Measurements from ENCODE around the gene MGAT1. TPM values are rescaled to one million over a fixed set of nuclear protein-coding genes. Genes with fewer than 3 reads are reported as not detected.

The MGAT1 gene
- total and polyA plus RNA-seq, 2 experiments from 2014 or later, result 65.6 to 67.6 TPM

GRCh38 chr5:180798193-180798592 is 4.4 kb downstream of the MGAT1 start:
- DNase-seq (ENCODE audit: low read depth in 1 of 2, low spot score in 1 of 2), result no peak
- Histone ChIP-seq H3K4me3 (no peak overlapping the region), H3K27ac (no peak overlapping the region), H3K9me3 (ENCODE audit: low read depth) (no peaks in the 10 kb centered on the region), H3K27me3 (no peaks in the 10 kb centered on the region), H3K36me3 (no peaks in the 10 kb centered on the region), H3K4me1 (ENCODE audit: low read depth) (peaks cover 16% of the 10 kb centered on the region)
- TF ChIP-seq CTCF (IDR thresholded peaks at IDR 0.05; ENCODE audit: low read depth, low read length), result no peak

- peaks cover 13% of the 10 kb centered on the region for H3K4me1 ChIP-seq (ENCODE audit: low read depth)
- H3K27me3 ChIP-seq, result no peaks in the 10 kb centered on the region
- H3K36me3 ChIP-seq, result peaks cover under 1% of the 10 kb centered on the region
- H3K9me3 ChIP-seq (ENCODE audit: low read depth), result no peaks in the 10 kb centered on the region
- DNase-seq (ENCODE audit: low read depth in 1 of 2, low spot score in 1 of 2), result no peak
- H3K27ac ChIP-seq, result no peak overlapping the region
- TF ChIP-seq CTCF (IDR thresholded peaks at IDR 0.05; ENCODE audit: low read depth, low read length), result no peak
- no peak overlapping the region for H3K4me3 ChIP-seq
Measured at GRCh38 chr5:180797256-180798192, 5.1 kb downstream of the MGAT1 start.

- H3K9me3 ChIP-seq (ENCODE audit: low read depth), result no peaks in the 10 kb centered on the region
- H3K27me3 ChIP-seq, result no peaks in the 10 kb centered on the region
- H3K4me3 ChIP-seq, result no peak overlapping the region
- peaks cover 7% of the 10 kb centered on the region for H3K4me1 ChIP-seq (ENCODE audit: low read depth)
- no peak for DNase-seq (ENCODE audit: low read depth in 1 of 2, low spot score in 1 of 2)
- TF ChIP-seq CTCF (IDR thresholded peaks at IDR 0.05; ENCODE audit: low read depth, low read length), result no peak
- H3K36me3 ChIP-seq, result peaks cover 8% of the 10 kb centered on the region
- no peak overlapping the region for H3K27ac ChIP-seq
Measured at GRCh38 chr5:180795771-180796313, 6.8 kb downstream of the MGAT1 start.

- DNase-seq (ENCODE audit: low read depth in 1 of 2, low spot score in 1 of 2), result no peak
- no peak overlapping the region for H3K27ac ChIP-seq
- no peak overlapping the region for H3K4me3 ChIP-seq
- no peaks in the 10 kb centered on the region for H3K9me3 ChIP-seq (ENCODE audit: low read depth)
- H3K4me1 ChIP-seq (ENCODE audit: low read depth), result no peaks in the 10 kb centered on the region
- H3K27me3 ChIP-seq, result no peaks in the 10 kb centered on the region
- H3K36me3 ChIP-seq, result peaks cover 12% of the 10 kb centered on the region
- TF ChIP-seq CTCF (IDR thresholded peaks at IDR 0.05; ENCODE audit: low read depth, low read length), result no peak
Measured at GRCh38 chr5:180792965-180793287, 9.7 kb downstream of the MGAT1 start.

GRCh38 chr5:180792287-180792964 is 10.2 kb downstream of the MGAT1 start:
- DNase-seq (ENCODE audit: low read depth in 1 of 2, low spot score in 1 of 2), result no peak
- no peaks in the 10 kb centered on the region for H3K27me3 ChIP-seq
- H3K27ac ChIP-seq, result no peak overlapping the region
- H3K9me3 ChIP-seq (ENCODE audit: low read depth), result no peaks in the 10 kb centered on the region
- peaks cover 12% of the 10 kb centered on the region for H3K36me3 ChIP-seq
- TF ChIP-seq CTCF (IDR thresholded peaks at IDR 0.05; ENCODE audit: low read depth, low read length), result no peak
- H3K4me3 ChIP-seq, result no peak overlapping the region
- no peaks in the 10 kb centered on the region for H3K4me1 ChIP-seq (ENCODE audit: low read depth)

Data from cardiac muscle cell (in vitro differentiated cells and primary cell).